Keratinocyte (primary cell): ENCODE measurements around the gene FASTKD2.

ENCODE experiments used
- CTCF ChIP-seq, 3 experiments: IDR thresholded peaks in 1 of 3; conservative IDR thresholded peaks in 1 of 3; optimal IDR thresholded peaks in 1 of 3; 2 replicates in 2 of 3; 3 replicates in 1 of 3; pipeline versions ENCODE3 to v1.5.1; 2011; ENCODE audit warnings: low read length in 3 of 3, mild to moderate bottlenecking in 3 of 3, moderate library complexity in 2 of 3, control low read depth in 1 of 3, inconsistent platforms in 1 of 3; ENCODE audit not compliant: insufficient read depth in 2 of 3; ENCODE audit errors: extremely low read depth in 1 of 3
- EZH2 ChIP-seq: IDR thresholded peaks from one replicate; pipeline ENCODE4 v1.6.1; 2012; ENCODE audit warnings: inconsistent platforms, mild to moderate bottlenecking, low read length, moderate library complexity

DNA sequence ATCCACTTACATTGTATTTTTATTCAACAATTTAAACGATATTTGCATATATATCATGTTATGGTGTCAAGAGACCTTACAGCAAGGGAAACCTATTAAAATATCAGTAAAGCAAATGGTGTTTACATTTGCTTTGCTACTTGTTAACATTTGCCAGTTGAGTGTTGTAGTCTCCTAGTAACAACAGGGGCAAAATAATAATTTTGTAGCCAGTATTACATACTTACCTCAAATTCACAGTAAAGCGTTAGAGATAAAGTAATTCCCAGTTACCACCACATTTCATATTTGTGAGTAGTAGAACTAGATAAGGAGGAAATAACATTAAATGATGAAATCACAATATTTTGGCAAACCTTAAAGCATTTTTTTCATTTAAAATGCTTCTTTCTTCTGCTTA is 71.3 kb downstream of the FASTKD2 start:
- no peak for TF ChIP-seq CTCF (optimal IDR thresholded peaks at IDR 0.05 in 1 of 3, IDR thresholded peaks at IDR 0.05 in 1 of 3, conservative IDR thresholded peaks at IDR 0.05 in 1 of 3; ENCODE audit: extremely low read depth in 1 of 3, insufficient read depth in 2 of 3, low read length in 3 of 3)
- TF ChIP-seq EZH2: no peak
